GM19099 (cell line): ENCODE data around the gene GMPS.

ENCODE experiments used
- POLR2A ChIP-seq: IDR thresholded peaks from 3 replicates; pipeline ENCODE4 v1.6.1; 2011; ENCODE audit warnings: low read depth; ENCODE audit not compliant: insufficient read length; ENCODE audit errors: extremely low read depth

Gene GMPS

DNA sequence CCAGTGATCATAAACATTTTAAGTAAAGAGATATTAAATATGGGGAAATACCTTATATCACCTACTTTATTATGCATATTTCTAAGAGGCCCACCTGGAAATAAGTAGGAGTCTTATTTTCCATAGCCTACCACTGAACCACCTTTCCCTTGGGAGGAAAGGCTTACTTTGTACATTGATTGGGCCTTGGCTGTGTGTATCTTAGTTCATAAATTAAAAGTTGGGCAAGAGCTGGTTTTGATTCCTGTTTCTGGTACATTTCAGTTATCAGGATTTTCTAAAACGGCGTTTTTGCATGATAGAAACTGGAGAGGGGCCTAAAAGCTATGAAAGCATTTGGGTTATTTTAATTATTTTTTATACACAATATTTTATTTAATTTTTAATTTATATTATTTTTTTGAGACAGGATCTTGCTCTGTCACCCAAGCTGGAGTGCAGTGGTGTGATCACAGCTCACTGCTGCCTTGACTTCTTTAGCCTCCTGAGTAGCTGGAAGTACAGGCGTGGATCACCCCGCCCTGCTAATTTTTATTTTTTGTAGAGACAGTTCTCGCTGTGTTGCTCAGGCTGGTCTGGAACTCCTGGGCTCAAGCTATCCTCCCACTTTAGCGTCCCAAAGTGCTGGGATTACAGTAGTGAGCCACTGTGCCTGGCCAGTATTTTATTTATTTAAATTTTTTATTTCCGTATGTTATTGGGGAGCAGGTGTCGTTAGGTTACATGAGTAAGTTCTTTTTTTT is 2.6 kb downstream of the GMPS start:
- no peak for TF ChIP-seq POLR2A

DNA sequence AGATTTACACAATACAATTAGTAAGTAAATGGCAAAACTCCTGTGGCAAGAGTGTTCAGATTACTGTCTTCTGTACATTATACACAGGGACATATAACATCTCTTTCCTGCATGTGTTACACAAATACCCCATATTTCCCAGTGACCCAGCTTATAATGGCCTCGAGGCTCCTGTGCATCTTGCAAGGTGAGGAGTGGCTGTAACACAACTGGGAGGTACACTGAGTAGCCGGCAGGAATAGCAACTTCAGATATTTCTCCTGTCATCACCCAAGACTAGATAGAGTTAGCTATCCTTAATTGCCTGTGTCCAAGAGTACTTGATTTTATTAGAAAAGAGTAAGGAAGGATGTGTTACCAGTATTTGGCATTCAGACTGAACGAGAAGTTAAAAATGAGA is 5.6 kb downstream of the GMPS start:
- no peak for TF ChIP-seq POLR2A

DNA sequence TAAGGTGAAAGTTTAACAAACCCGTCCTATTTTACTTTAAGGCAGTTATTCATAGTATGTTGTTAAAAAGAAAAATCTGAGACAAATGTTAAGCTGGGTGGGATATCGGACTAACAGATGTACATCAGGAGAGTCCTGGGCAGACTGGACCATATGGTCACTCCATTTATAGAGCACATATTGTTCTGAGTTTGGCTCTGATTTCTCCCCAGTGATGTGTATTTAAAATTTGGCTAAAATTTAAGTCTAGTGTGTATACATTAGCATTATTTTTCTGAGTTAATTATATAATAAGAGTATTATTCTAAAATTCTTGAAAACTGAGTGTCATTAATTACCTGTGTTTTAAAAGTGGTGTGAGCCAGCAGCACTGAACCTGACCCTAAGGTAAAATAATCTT is 6.1 kb downstream of the GMPS start:
- no peak for TF ChIP-seq POLR2A

DNA sequence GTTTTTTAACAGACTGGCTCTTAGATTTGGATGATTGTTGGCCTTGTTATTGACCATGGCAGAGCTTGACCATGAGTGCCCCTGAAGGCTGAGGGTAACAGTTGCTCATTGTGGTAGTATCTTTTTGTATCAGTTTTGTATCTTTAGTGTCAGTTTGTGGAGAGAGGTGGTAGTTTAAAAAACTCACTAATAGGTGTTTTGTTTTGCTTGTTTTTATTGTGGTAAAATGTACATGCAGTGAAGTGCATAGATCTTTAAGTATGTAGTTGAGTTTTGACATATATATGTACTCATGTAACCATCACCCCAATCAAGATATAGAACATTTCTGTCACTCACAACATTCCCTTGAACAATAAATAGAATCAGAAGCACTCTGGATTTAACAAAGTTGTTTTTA is 9.8 kb downstream of the GMPS start:
- TF ChIP-seq POLR2A: no peak

DNA sequence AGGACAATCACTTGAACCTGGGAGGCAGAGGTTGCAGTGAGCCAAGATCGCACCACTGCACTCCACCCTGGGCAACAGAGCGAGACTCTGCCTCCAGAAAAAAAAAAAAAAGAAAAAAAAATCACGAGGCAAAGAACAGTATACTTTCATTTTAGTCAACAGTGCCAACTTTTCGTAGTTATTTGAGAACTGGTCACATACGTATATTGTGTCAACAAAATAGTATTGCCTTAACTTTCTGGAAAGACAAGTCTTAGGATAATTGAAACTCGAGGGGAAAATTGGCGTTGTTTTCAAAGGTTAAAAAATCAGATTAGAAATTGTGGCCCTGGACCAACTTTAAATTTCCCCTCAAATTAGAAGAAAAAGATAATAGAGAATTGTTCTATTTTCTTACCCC is 13.8 kb downstream of the GMPS start:
- no peak for TF ChIP-seq POLR2A

DNA sequence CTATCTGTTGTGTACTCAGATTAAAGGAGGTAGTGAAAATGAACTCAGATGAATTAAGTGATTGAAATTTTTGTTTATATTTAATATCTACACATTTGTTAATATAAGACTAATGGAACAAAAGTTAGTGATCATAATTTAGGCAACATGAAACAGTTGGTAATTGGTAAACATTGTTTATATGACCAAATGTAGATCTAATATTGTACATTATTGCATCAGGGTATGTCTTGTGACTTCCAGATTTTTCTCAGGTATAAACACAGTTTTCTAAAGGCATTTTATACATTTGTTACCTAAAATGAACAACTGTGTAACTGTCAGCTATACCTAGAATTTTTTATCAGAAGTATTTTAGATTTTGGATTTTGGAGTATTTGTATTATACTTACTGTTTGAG is 14.8 kb downstream of the GMPS start:
- no peak for TF ChIP-seq POLR2A

DNA sequence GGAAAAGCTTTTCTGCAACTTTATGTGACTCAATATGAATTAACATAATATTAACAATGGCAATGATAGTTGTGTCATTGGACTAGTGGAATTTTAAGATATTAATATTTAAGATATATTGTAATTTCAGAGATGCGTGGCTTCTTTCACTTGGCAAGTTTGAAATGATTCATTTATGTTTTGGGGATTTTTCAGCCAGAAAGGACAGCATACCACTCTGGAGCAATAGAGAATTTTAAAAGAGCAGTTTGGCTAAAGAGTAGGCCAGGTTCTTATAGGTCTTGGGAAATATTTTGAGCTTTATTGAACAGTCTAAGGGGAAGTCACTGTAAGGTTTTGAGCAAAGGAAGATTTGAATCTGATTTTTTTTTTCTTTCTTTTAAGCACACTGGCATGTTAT is 16.5 kb downstream of the GMPS start:
- no peak for TF ChIP-seq POLR2A

DNA sequence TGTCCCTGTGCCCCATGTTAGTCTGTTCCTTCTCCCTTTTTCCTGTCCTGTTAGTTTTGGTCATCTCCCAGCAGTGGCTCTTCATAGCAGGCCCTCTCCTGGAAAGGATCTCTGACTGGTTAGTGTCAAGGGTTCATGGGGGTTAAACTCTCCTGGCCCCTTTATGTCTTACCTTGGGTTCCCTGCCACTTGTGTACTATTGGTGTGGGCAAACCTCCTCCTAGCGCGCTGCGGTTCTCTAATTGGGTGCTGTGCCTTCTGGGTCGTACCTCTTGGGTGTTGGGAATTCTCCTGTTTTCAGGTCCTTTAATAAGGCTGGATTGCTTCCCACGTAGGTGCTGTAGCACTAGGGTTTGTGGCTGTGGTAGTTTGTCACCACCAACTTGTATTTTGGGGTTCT is 18.8 kb downstream of the GMPS start:
- no peak for TF ChIP-seq POLR2A

DNA sequence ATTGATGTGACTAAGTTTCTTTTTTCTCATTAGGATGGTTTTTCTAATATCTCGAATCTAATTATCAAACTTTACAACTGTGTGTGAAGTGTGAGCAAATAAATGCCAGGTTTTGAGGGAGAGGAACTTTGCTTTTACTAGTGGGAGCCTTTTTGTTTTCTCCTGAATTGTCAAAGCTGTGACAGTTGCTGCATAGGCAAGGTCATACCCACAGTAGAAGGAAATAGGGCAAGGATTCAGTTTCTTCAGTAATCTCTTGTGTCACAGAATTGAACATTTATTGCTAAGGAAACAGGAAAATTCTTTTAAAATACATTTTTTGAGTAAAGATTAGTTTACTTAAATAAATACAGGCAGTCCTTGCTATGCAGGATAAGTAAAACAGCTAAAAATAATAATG is 19.5 kb downstream of the GMPS start:
- TF ChIP-seq POLR2A: no peak

DNA sequence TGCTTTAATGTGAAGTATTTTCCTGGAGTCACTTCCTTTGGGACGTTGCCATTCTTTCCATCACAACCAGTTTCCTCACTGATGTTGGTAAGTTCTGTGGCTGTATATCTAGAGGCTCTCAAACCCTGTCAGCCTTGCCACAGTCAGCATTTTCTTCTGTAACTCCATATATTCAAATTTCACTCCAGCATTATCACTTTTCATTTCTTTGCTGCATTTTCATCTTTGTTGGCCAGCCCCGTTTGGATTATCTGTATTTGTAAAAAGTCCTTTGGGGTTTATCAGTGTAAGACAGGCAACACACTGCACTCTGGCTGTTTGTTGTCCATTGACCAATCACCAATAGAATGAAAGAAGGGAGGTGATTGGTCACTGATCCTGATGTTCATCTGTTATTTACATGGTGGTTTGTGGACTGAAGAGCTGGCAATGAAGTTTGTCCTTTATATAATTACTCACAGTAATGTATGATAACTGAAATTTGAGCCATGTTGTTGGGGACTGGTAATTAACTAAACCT is 20.3 kb downstream of the GMPS start:
- no peak for TF ChIP-seq POLR2A

DNA sequence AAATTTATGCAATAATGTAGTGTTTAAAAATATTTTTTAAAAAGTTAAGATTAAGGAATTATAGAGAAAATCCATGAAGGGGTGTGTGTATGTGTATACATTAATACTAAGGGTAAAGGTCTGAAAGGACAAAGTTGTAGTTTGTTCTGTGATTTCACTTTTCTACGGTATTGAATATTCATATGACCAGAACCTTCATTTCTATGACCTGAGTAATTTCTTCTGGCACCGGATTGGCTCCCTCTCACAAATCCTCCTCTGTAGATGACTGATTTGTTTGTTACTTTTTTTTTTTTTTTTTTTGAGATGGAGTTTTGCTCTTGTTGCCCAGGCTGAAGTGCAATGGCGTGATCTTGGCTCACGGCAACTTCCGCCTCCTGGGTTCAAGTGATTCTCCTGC is 20.9 kb downstream of the GMPS start:
- no peak for TF ChIP-seq POLR2A

DNA sequence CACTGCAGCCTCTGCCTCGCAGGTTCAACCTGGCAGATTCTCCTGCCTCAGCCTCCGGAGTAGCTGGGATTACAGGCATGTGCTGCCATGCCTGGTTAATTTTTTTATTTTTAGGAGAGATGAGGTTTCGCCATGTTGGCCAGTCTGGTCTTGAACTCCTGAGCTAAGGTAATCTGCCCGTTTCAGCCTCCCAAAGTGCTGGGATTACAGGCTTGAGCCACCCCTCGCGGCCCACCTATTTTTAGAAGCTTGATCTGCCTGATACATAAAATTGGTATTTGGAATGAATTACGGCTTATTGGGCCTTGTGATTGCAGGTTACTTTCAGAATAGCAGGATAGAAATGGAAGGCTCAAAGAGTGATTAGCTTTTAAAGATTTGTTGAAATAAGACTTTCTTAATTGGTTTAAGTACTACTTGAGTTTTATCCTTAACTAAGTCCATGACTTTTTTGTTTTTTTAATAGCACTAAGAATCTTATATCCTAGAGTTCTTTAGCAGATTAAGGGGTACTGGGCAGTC is 25.0 kb downstream of the GMPS start:
- no peak for TF ChIP-seq POLR2A

DNA sequence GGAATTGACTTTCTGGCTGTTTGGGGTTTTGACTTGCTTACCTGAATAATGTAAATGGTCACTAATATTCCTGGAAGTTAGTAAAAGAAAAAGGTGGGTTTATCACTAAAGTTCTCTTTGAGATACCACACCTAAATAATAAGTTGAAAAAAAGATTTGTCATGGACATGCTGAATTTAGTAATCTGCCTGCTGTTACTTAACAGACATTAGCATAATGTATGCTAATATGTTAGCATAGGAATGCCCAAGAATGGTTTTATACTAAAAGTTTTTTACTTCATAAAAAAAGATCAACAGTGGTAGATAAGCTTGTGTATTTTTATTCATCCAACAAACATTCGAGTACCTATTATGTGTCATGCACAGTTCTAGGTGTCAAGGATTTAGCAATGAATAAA is 36.5 kb downstream of the GMPS start:
- TF ChIP-seq POLR2A: no peak

DNA sequence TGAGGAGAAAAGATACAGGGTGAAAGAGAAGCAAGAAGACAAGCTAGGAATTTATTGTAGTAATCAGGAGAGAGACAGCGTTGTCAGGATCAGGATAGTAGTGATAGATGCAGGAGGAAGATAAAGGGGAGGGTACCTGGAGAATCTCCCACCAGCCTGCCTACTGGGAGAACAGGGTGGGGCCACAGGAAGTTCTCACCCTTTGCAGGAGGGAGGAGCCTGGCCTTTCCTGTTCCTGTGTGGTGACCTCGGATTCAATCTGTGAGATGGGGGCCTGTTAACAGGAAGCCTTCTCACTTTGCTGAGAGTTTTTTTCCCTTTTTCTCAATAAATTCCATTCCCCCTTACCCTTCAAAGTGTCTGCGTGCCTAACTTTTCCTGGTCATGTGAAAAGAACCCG is 37.6 kb downstream of the GMPS start:
- no peak for TF ChIP-seq POLR2A

DNA sequence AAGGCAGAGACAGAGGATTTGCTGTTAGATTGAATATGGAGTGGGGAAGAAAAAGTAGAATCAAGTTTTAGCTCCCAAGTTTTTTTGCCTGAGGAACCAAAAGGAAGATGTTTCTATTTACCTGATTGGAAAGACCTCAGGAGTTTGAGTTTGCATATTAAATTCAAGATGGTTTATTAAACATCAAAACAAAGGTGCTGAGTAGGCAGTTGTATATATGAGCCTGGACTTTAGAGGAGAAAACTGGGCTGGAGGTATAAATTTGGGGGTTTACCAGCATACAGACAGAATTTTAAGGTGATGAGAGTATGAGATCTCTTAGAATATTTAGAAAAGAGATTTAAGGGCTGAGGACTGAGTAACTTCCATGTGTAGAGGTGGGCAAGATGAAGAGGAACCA is 38.2 kb downstream of the GMPS start:
- no peak for TF ChIP-seq POLR2A

DNA sequence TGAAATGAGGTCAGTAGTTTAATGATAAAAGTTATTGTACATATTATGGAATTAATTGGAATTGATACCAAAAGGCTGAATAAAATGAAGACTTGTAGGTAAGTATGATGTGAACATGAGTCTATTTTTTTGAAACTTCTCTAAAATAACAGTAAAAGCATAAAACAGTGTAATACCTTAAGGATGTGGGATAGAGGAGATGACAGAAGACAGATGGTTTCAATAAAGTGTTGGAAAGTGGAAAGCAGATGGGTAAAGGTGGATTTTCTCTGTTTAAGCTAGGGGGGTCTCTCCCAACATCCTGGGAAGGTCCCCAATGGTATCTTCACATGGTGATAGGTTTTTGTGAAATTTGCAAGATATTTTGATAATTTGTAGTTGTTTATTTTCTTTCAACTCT is 41.6 kb downstream of the GMPS start:
- no peak for TF ChIP-seq POLR2A

DNA sequence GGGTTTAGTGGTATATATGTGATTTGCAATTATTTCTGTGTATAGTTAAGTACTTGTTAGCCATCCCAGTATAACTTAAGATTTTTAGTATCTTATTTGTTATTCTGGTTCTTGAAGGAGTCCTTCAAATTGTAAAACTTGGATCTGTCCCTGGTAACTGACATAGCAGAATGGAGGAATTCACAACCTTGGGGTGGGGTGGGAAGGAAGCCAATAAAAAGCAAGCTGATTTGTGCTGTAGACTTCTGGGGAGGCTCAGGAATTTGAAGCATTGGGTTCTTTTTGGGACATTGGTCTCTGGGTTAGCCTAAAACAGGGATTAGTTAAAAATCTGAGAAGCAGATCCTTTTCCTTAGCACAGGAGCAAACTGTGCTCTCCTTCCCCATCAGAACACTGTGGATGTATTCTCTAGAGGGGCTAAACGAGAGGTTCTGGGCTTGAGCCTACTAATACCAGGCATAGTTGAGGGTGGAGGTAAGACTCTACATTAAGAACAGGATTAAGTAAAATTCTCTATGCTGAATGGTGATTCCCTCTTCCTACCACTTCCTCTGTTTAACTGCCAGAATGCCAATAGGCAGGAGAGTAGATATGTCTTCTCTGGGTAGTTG is 42.2 kb downstream of the GMPS start:
- TF ChIP-seq POLR2A: no peak

DNA sequence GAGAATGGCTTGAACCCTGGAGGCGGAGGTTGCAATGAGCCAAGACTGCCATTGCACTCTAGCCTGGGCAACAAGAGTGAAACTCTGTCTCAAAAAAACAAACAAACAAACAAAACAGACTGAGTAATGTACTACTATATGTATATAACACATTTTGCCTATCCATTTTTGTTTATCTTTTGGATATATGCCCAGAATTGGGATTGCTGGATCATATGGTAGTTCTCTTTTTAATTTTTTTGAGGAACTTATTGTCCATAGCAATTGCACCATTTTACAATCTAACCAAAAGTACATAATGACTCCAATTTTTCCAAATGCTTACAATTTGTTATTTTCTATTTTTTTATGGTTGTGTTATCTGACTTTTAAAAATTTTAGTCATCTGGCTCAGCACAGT is 47.3 kb downstream of the GMPS start:
- TF ChIP-seq POLR2A: no peak
